ENCODE measurements around the gene TIAM1. TPM values are rescaled to one million over a fixed set of nuclear protein-coding genes. Genes with fewer than 3 reads are reported as not detected.
A peak's percentile ranks its signal among the peaks of the same experiment; 100 is the strongest.

Gene TIAM1
- total RNA-seq, 1 experiment from 2014 or later, result 28.7 TPM

- Mint-ChIP-seq H3K4me1 (peaks cover 10% of the 10 kb centered on the region), H3K36me3 (peaks cover 3% of the 10 kb centered on the region; the same call in 1 of the 2 replicates), H3K27me3 (ENCODE audit: low read depth) (no peaks in the 10 kb centered on the region), H3K27ac (0 out of 2 replicates have a peak overlapping the region, but pooled peaks have one; percentile 8), H3K9me3 (no peaks in the 10 kb centered on the region), H3K4me3 (no peak overlapping the region)
- ChIA-PET CTCF (interaction anchor here (0.6 to 0.9 kb wide), 5 partner anchors 10 to 463 kb away, joined by 3 to 4 read pairs (median 3); no protein-coding TSS in a partner anchor), POLR2A (interaction anchor here (0.6 kb wide), 1 partner anchor 9 kb away, joined by 3 read pairs; no protein-coding TSS in a partner anchor)
- TF ChIP-seq ZNF121 (CRISPR knock-in tag; IDR thresholded peaks at IDR 0.05) (peak; percentile 90), RELA (CRISPR knock-in tag; IDR thresholded peaks at IDR 0.05; ENCODE audit: borderline replicate concordance) (no peak), NFATC4 (CRISPR knock-in tag; IDR thresholded peaks at IDR 0.05) (no peak)
- TF ChIP-seq, protein P1, sequence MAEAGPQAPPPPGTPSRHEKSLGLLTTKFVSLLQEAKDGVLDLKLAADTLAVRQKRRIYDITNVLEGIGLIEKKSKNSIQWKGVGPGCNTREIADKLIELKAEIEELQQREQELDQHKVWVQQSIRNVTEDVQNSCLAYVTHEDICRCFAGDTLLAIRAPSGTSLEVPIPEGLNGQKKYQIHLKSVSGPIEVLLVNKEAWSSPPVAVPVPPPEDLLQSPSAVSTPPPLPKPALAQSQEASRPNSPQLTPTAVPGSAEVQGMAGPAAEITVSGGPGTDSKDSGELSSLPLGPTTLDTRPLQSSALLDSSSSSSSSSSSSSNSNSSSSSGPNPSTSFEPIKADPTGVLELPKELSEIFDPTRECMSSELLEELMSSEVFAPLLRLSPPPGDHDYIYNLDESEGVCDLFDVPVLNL (CRISPR knock-in tag; IDR thresholded peaks at IDR 0.05; ENCODE audit: borderline replicate concordance, low read depth), result no peak
- DNase-seq (ENCODE audit: low spot score), result no peak
- ATAC-seq, result no peak
Measured at GRCh38 chr21:31117128-31117916, 226.7 kb downstream of the TIAM1 start.

DNA sequence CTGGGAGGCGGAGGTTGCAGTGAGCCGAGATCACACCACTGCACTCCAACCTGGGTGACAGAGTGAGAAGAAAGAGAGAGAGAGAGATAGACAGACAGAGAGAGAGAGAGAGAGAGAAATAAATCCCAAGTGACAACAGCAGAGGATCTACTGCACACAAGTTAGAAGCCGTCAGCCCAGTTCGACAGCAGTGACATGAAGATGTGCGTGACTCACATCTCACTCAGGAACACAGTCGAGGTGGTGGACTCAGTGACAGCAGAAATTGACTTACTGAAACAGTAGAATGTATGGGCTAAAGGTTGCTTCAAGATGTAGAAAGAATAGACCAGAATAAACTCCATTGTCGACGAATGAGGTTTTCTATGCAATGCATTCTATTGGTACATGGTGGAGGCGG lies 228.8 kb downstream of the TIAM1 start:
- Mint-ChIP-seq H3K36me3 (peaks cover under 1% of the 10 kb centered on the region; the same call in 1 of the 2 replicates), H3K27me3 (ENCODE audit: low read depth) (no peaks in the 10 kb centered on the region), H3K9me3 (no peaks in the 10 kb centered on the region), H3K4me3 (no peak overlapping the region), H3K4me1 (peaks cover 13% of the 10 kb centered on the region), H3K27ac (no peak overlapping the region)
- POLR2A ChIA-PET, result no interaction called here
- no peak for TF ChIP-seq HMGA2 (CRISPR knock-in tag; IDR thresholded peaks at IDR 0.05)
- TF ChIP-seq, protein P2, sequence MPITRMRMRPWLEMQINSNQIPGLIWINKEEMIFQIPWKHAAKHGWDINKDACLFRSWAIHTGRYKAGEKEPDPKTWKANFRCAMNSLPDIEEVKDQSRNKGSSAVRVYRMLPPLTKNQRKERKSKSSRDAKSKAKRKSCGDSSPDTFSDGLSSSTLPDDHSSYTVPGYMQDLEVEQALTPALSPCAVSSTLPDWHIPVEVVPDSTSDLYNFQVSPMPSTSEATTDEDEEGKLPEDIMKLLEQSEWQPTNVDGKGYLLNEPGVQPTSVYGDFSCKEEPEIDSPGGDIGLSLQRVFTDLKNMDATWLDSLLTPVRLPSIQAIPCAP (CRISPR knock-in tag; IDR thresholded peaks at IDR 0.05), result no peak
- TF ChIP-seq NFYB (CRISPR knock-in tag; conservative IDR thresholded peaks at IDR 0.05; ENCODE audit: low read depth), result no peak
- no peak for TF ChIP-seq MXD4 (CRISPR knock-in tag; IDR thresholded peaks at IDR 0.05; ENCODE audit: borderline replicate concordance)
- TF ChIP-seq TCF7 (CRISPR knock-in tag; IDR thresholded peaks at IDR 0.05; ENCODE audit: low read depth), result no peak
- TF ChIP-seq NR3C1 (CRISPR knock-in tag; conservative IDR thresholded peaks at IDR 0.05; ENCODE audit: low read depth), result no peak
- no peak for TF ChIP-seq ZNF317 (CRISPR knock-in tag; IDR thresholded peaks at IDR 0.05; ENCODE audit: borderline replicate concordance, low read depth)
- TF ChIP-seq RELA (CRISPR knock-in tag; IDR thresholded peaks at IDR 0.05; ENCODE audit: borderline replicate concordance), result no peak
- no peak for TF ChIP-seq JAZF1 (CRISPR knock-in tag; IDR thresholded peaks at IDR 0.05)
- TF ChIP-seq RORB (CRISPR knock-in tag; IDR thresholded peaks at IDR 0.05), result no peak
- TF ChIP-seq GABPB1 (CRISPR knock-in tag; IDR thresholded peaks at IDR 0.05), result no peak
- TF ChIP-seq E2F5 (CRISPR knock-in tag; IDR thresholded peaks at IDR 0.05), result no peak
- TF ChIP-seq ZNF121 (CRISPR knock-in tag; IDR thresholded peaks at IDR 0.05), result no peak
- no peak for TF ChIP-seq ZNF671 (CRISPR knock-in tag; IDR thresholded peaks at IDR 0.05)
- no peak for TF ChIP-seq ATF1 (CRISPR knock-in tag; IDR thresholded peaks at IDR 0.05)
- TF ChIP-seq, protein P3, sequence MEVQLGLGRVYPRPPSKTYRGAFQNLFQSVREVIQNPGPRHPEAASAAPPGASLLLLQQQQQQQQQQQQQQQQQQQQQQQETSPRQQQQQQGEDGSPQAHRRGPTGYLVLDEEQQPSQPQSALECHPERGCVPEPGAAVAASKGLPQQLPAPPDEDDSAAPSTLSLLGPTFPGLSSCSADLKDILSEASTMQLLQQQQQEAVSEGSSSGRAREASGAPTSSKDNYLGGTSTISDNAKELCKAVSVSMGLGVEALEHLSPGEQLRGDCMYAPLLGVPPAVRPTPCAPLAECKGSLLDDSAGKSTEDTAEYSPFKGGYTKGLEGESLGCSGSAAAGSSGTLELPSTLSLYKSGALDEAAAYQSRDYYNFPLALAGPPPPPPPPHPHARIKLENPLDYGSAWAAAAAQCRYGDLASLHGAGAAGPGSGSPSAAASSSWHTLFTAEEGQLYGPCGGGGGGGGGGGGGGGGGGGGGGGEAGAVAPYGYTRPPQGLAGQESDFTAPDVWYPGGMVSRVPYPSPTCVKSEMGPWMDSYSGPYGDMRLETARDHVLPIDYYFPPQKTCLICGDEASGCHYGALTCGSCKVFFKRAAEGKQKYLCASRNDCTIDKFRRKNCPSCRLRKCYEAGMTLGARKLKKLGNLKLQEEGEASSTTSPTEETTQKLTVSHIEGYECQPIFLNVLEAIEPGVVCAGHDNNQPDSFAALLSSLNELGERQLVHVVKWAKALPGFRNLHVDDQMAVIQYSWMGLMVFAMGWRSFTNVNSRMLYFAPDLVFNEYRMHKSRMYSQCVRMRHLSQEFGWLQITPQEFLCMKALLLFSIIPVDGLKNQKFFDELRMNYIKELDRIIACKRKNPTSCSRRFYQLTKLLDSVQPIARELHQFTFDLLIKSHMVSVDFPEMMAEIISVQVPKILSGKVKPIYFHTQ (CRISPR knock-in tag; IDR thresholded peaks at IDR 0.05), result no peak
- no peak for TF ChIP-seq ZNF423 (CRISPR knock-in tag; IDR thresholded peaks at IDR 0.05)
- TF ChIP-seq ELF4 (CRISPR knock-in tag; IDR thresholded peaks at IDR 0.05; ENCODE audit: low read depth), result no peak
- no peak for TF ChIP-seq SMAD3 (CRISPR knock-in tag; IDR thresholded peaks at IDR 0.05; ENCODE audit: borderline replicate concordance)
- ATAC-seq (no peak), DNase-seq (ENCODE audit: low spot score) (no peak)
- CTCF ChIA-PET, result no interaction called here

All from WTC11 (cell line).